Head of caudate nucleus (tissue), 42 donors: ENCODE data around the gene DGCR2.

Experiments used
- DNase-seq, 42 donors: peaks; one replicate each; pipeline versions ENCODE4 v3.0.0 to v3.0.0-alpha.2; 2020 to 2021; ENCODE audit warnings: mixed read lengths in 7 of 42
- intact Hi-C: fragments of 100-400 bp; cut with DNase I; formaldehyde crosslinking; loops from one replicate; pipeline ENCODE4 v1.15.0; 2022

DGCR2 gene

GRCh38 chr22:19130959-19131684, 8.9 kb upstream of the DGCR2 start, which contains the start of gene TSSK2:
Gene TSSK2 (plus strand): TSS chr22:19131308. CDS start chr22:19131400, 92 bp downstream.
- peak in 8 of 42 donors; percentile 26 to 71 (median 39) for DNase-seq
- intact Hi-C loops, result no loop called here

- DNase-seq, result no peak
- intact Hi-C loops, result no loop called here
Measured at GRCh38 chr22:19129871-19130270, 7.7 kb upstream of the DGCR2 start.

- DNase-seq, result no peak
Measured at GRCh38 chr22:19128946-19129727, 6.9 kb upstream of the DGCR2 start.

DNA sequence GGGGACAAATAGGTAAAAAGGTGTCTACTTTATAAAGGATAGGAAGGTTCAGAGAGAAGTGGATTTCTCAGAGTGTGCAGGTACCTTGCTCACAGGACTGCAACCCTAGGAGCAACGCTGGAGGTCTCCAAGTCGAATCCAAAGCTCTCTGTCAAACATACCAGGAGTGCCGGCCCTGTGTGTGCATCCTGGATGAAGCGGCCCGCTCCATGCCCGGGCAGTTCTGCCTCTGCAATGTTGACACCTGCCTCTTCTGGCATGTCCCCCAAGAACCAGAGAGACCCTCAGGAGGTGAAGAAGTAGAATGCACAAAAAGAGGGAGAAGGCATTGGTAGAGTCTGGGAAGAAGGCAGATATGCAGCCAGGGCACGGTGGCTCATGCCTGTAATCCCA, 5.8 kb upstream of the DGCR2 start:
- DNase-seq, result no peak
- intact Hi-C loops, result no loop called here

More at GRCh38 chr22:19128946-19129727, 6.9 kb upstream of the DGCR2 start:
- intact Hi-C loops, result no loop called here

GRCh38 chr22:19127329-19128008, 5.3 kb upstream of the DGCR2 start:
- intact Hi-C loops, result no loop called here
- no peak for DNase-seq

DNA sequence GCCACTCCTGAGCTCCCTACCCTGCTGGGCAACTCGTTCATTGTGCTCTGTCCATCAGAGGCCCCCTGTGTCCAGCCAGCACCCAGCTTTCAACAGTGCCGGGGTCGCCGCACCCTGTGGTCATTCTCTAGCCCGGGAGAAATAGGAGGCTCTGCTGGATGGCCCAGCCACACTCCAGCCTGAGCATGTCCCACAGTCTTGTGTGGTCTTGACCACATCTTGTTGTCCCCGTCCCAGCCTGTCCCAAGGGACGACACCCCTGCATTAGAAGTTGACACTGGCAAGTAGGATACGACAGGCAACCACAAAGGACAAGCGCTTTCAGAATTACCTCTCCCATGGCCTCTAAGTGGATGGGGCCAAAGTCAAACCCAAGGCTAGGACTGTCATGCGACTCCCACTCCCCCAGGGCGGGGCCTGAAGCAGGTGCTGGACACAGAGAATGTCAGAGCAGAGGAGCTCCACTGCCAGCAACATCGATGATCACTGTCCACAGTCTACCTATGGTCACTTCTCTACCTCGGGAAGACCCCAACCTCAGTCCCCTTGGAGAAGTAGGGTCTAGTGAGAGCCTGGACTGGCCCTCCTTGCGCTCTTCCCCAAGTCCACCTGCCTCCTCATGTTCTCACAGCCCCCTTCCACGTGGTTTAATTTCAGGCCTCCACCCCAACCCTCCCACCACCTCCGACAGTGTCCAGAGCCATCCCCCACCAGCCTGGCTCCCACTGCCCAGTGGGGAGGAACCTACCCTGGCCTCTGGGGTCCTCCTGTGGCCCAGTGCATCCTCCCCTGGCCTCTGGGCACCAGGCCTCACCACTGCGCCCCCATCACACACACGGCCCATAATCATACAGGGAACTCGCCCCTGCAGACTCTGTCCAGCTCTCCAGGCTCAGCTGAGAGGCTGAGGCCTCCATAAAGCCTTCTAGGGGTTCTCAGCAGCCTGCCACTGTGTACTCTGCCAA, 4.4 kb upstream of the DGCR2 start:
- intact Hi-C loops, result no loop called here
- no peak for DNase-seq

- no peak for DNase-seq
Measured at GRCh38 chr22:19125474-19126308, 3.5 kb upstream of the DGCR2 start.

DNA sequence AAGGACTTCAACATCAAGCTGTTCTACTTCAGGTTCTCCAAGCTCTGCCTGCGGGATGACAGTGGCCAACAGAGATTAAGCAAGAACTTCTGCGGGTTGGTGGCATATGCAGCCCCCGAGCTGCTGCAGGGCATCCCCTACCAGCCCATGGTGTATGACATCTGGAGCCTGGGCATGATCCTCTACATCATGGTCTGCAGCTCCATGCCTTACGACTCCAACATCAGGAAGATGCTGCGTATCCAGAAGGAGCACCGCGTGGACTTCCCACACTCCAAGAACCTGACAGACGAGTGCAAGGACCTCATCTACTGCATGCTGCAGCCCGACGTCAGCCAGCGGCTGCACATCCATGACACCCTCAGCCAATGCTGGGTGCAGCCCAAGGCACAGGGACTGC, 2.8 kb upstream of the DGCR2 start:
- intact Hi-C loops, result no loop called here
- no peak for DNase-seq

More at GRCh38 chr22:19125474-19126308, 3.5 kb upstream of the DGCR2 start:
- intact Hi-C loops, result no loop called here

DNA sequence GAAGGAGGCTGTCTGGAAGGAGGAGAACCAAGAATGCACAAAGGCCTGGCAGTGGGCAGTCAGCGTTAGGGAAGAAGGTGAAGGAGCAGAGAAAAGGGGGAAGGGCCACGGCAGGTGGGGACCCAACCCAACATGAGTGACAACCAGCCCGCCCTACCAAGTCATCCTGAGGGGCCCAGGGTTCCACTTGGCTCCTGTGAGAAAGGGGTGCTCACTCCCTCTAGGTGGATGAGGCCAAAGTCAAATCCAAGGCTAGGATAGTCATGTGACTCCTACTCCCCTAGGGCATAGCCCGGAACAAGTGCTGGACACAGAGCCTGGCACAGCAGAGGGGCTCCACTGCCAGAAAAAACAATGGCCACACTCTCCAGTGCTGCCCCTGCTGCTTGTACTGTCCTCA, 2.2 kb upstream of the DGCR2 start:
- intact Hi-C loops, result no loop called here
- DNase-seq, result no peak

DNA sequence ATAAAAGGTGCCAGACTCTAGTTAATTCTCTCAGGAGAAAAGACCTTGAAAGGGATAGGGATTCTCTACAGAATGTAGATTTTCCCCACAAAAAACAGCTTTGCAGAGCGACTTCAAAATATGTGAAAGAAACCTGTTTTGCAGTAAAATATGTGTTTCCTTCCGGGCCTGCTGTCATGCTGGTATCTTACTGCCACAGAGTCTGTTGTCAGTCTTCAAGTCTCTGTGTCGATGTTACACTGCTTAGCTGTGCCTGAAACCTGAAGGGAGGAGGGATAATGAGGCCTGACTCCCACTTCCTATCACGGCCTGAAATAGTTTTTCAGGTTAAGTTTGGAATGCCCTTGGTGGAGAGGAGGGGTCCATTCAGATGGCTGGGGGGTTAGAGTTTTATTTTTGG, 1.7 kb upstream of the DGCR2 start:
- DNase-seq, result no peak
- intact Hi-C loops, result loop anchor here (2.0 kb wide), 1 partner anchor 21 kb away; the partner anchor contains the start of gene ESS2

GRCh38 chr22:19122752-19123492, 710 bp upstream of the DGCR2 start:
- intact Hi-C loops, result loop anchor here (2.0 kb wide), 1 partner anchor 22 kb away; the partner anchor contains the start of gene ESS2
- DNase-seq, result peak in 6 of 42 donors; percentile 11 to 48 (median 28)

DNA sequence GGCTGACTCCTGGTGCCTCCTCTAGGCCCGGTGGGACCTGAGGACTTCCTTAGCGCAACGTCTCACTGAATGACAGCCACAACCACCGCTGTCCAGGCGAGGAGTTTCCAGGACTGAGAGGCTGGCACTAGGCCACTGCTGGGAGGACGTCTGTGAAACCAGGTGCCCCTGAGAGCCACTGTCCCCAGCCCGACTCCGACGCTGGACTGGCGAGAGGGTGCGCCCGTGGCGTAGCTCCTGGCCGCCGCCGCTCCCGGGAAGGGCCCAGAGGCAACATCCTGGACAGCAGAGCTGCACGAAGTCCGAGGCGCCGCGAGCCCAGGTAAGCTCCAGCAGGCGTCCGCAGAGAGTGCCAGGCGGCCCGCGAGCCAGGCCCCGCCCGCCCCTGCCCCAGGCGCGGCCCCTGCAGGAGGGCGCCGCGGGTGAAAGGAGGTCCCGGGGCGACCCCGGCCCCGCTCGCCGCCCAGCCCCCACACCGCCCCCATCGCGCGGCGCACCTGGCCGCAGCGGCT, 525 bp downstream of the DGCR2 start:
- peak in 35 of 42 donors; percentile 16 to 61 (median 40) for DNase-seq
- intact Hi-C loops, result loop anchor here (2.0 kb wide), 1 partner anchor 23 kb away; the partner anchor contains the start of gene ESS2

- DNase-seq, result peak in 1 of 42 donors; percentile 28
- intact Hi-C loops, result no loop called here
Measured at GRCh38 chr22:19120829-19121630, 1.2 kb downstream of the DGCR2 start.

DNA sequence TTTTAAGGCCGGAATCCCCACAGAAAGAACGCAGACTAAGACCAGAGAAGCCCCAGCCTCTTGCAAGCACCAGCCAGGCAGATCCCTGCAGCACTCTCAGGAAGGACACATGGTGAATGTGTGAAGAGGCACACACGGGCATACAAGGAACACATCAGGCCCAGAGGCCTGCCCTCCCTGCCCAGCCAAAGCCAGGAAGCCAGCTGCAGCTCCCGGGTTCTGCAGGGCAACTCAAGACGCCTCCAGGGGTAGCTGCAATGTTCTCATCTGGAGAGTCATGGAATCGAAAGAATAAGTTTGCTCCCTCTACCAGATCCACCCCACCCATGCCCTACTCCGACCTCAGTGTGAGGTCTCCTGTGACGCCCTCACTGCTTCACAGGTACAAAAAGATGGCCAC, 2.3 kb downstream of the DGCR2 start:
- intact Hi-C loops, result no loop called here
- no peak for DNase-seq

DNA sequence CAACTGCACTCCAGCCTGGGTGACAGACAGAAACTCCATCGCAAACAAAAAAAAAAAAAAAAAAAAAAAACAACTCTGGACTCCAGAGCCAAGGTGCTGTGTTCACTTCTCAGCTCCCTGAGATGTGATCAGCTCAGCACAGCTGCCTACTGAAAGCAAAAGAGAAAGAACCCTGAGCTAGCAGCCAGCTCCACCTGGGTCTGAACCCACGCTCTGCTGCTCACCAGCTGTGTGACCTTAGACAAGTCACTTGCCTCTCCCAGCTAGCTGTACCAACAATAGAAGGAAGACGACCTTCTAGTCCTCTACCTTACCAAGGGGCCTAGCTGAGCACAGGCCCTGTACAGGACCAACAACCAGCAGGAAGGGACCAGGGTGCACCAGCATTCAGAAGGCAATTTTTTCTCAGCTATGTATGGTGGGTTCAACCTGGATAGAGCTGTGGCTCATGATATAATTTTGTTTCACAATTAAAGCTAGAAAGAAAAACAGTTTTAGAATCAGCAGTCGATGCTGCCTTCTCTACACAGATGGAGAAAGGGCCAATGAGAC, 3.8 kb downstream of the DGCR2 start:
- intact Hi-C loops, result no loop called here
- DNase-seq, result no peak

- DNase-seq, result no peak
- intact Hi-C loops, result no loop called here
Measured at GRCh38 chr22:19117111-19117512, 5.1 kb downstream of the DGCR2 start.
